ENCODE results near the gene RNF121. TPM values are rescaled to one million over a fixed set of nuclear protein-coding genes. Genes with fewer than 3 reads are reported as not detected.

The RNF121 gene
- total and polyA plus RNA-seq, 2 of the 13 experiments (the other 11 are each of a cell fraction or from before 2014, with no cell fraction given) = 28.6 to 44.3 TPM

GRCh38 chr11:71927820-71928736 is 768 bp upstream of the RNF121 start, which contains the start of gene XNDC1N (continued):
- TF ChIP-seq BCLAF1 (IDR thresholded peaks at IDR 0.05) = no peak
- TF ChIP-seq SKIL (CRISPR knock-in tag; IDR thresholded peaks at IDR 0.05; ENCODE audit: borderline replicate concordance) = no peak
- no peak for TF ChIP-seq ZNF512B (CRISPR knock-in tag; IDR thresholded peaks at IDR 0.05; ENCODE audit: borderline replicate concordance)
- no peak for TF ChIP-seq SIN3A (IDR thresholded peaks at IDR 0.05; ENCODE audit: borderline replicate concordance, low read depth, low read length)
- TF ChIP-seq NFRKB (IDR thresholded peaks at IDR 0.05) = no peak
- TF ChIP-seq HIVEP1 (CRISPR knock-in tag; IDR thresholded peaks at IDR 0.05) = no peak
- 0 out of 2 replicates have a peak, but pooled peaks have one; percentile 34 for TF ChIP-seq SATB2 (CRISPR knock-in tag; IDR thresholded peaks at IDR 0.05)
- no peak for TF ChIP-seq BRF2 (CRISPR knock-in tag; IDR thresholded peaks at IDR 0.05)
- 0 out of 2 replicates have a peak, but pooled peaks have one; percentile 26 for TF ChIP-seq ZNF232 (CRISPR knock-in tag; IDR thresholded peaks at IDR 0.05; ENCODE audit: borderline replicate concordance)
- TF ChIP-seq MLXIP (CRISPR knock-in tag; IDR thresholded peaks at IDR 0.05; ENCODE audit: borderline replicate concordance) = 0 out of 2 replicates have a peak, but pooled peaks have one; percentile 30
- TF ChIP-seq DNMT1 (CRISPR knock-in tag; IDR thresholded peaks at IDR 0.05) = no peak
- TF ChIP-seq LBX2 (CRISPR knock-in tag; IDR thresholded peaks at IDR 0.05; ENCODE audit: borderline replicate concordance) = no peak
- no peak; the same call in 1 of the 2 replicates for TF ChIP-seq ZNF567 (CRISPR knock-in tag; IDR thresholded peaks at IDR 0.05; ENCODE audit: borderline replicate concordance)
- no peak for TF ChIP-seq ZNF124 (CRISPR knock-in tag; IDR thresholded peaks at IDR 0.05)
- TF ChIP-seq SMARCE1 (IDR thresholded peaks at IDR 0.05; ENCODE audit: borderline replicate concordance) = no peak

Data from HepG2 (cell line).